Heart right ventricle (tissue), 16 donors: ENCODE results near the gene SOCS4. TPM values are rescaled to one million over a fixed set of nuclear protein-coding genes. Genes with fewer than 3 reads are reported as not detected.
"Not testable (repeated sequence)": the region's sequence is repeated elsewhere in the genome, so short reads cannot be mapped to it uniquely, and the experiment has no call there.

ENCODE experiments used
- ATAC-seq, 8 donors: fragments of 200-7000 bp; cut with Tn5 transposase; one replicate each; pipeline ENCODE4 v1.9.1; 2020; ENCODE audit warnings: mild to moderate bottlenecking in 8 of 8, moderate library complexity in 8 of 8, moderate number of reproducible peaks in 1 of 8
- DNase-seq, 2 donors: peaks; one replicate each; pipeline ENCODE4 v3.0.0-alpha.2; 2020
- H3K27ac ChIP-seq, 10 donors: fragments of 200-600 bp; sonication (generic) in 2 of 10; one replicate each; pipeline versions ENCODE4 v1.5.0 to v1.8.0; 2020 to 2022; ENCODE audit warnings: mild to moderate bottlenecking in 3 of 10
- H3K27me3 ChIP-seq, 7 donors: fragments of 200-600 bp; one replicate each; pipeline ENCODE4 v1.8.0; 2021 to 2022; ENCODE audit warnings: mild to moderate bottlenecking in 2 of 7
- H3K36me3 ChIP-seq, 9 donors: fragments of 200-600 bp; sonication (generic) in 1 of 9; one replicate each; pipeline versions ENCODE4 v1.5.0 to v1.8.0; 2020 to 2022; ENCODE audit warnings: mild to moderate bottlenecking in 2 of 9
- H3K4me1 ChIP-seq, 9 donors: fragments of 200-600 bp; sonication (generic) in 1 of 9; one replicate each; pipeline versions ENCODE4 v1.5.0 to v1.8.0; 2020 to 2022; ENCODE audit warnings: mild to moderate bottlenecking in 4 of 9
- H3K4me3 ChIP-seq, 10 donors: fragments of 200-600 bp; sonication (generic) in 2 of 10; one replicate each; pipeline versions ENCODE4 v1.5.0 to v1.8.0; 2020 to 2022; ENCODE audit warnings: mild to moderate bottlenecking in 7 of 10, moderate library complexity in 2 of 10
- H3K9me3 ChIP-seq, 11 donors: fragments of 200-600 bp in 10 of 11; sonication (generic) in 2 of 11; one replicate each; pipeline versions ENCODE4 v1.5.0 to v1.8.0; 2013 to 2022; ENCODE audit warnings: mild to moderate bottlenecking in 2 of 11, control low read depth in 1 of 11, moderate library complexity in 1 of 11
- CTCF ChIP-seq, 9 donors: fragments of 200-600 bp; sonication (generic) in 2 of 9; IDR thresholded peaks; one replicate each; pipeline versions ENCODE4 v1.5.0 to v1.8.0; 2021 to 2022; ENCODE audit warnings: antibody characterized with exemption in 9 of 9, mild to moderate bottlenecking in 5 of 9, moderate library complexity in 1 of 9
- WGBS, 2 donors: extraction: QIAGEN DNeasy Blood & Tissue Kit; methylation state at CpG; one replicate each; pipeline ENCODE4 v1.1.7; 2013; ENCODE audit warnings: inconsistent platforms in 1 of 2; 5-methylcytosine and 5-hydroxymethylcytosine counted together
- intact Hi-C, 10 donors: fragments of 100-400 bp; cut with DNase I; formaldehyde crosslinking; loops; one replicate each; pipeline versions ENCODE4 v1.11.1 to v1.14.2; 2022
- polyA plus RNA-seq, 2 donors: library from polyadenylated mRNA; stranded (reverse); fragments of 200-250 nt; gene quantifications; one replicate each; pipeline ENCODE4 v1.2.3, GENCODE V29; 2013
- total RNA-seq, 10 donors: library from RNA; stranded (reverse); fragmentation: NEBNext Ultra II Directional in 3 of 10; extraction: Animal tissue kit (Norgen Biotek cat#: 25700) in 3 of 10; gene quantifications; one replicate each; pipeline versions ENCODE4 v1.2.1 to v1.2.4, GENCODE V29; 2021 to 2023
- donor health status: Arrhythmogenic right ventricular cardiomyopathy.
- donor health status: ischemic (EF 13 %, LVEDD 7.1; RV severe dilation, severe dysfunction).
- donor health status: healthy with polysubstance abuse.
- donor health status: DM: no; HTN: yes; CAD: no.
- donor health status: DM: no; HTN: no; CAD: no.
- donor health status: ischemic (EF 25% LVEDD 6.9; RV normal size, moderate dysfunction).
- donor health status: ischemic (EF 25% LVEDD 5.7; RV mildly dilated, moderate dysfunction).
- donor health status: healthy.
- donor health status: DM: yes; HTN: yes; CAD: no.
- donor health status: Ischemic cardiomyopathy.
- donor health status: ischemic (EF 35%, LVEDD 5.7; RV mildly dilated, moderate dysfunction).
- donor health status: nonischemic (EF 11% LVEDD 7.7; RV severe dilation, severe dysfunction).
- donor health status: DM: yes; HTN: yes; CAD: no.
- donor health status: PGD.
- donor health status: ischemic (EF 29% LVEDD 5.4; RV normal size, mild dysfunction).
- donor health status: nonischemic (EF 23%, LVEDD 6.1; RV moderate dilation, normal function).

The SOCS4 gene
- total and polyA plus RNA-seq, 12 donors: 4.7 to 24.2 (median 16.0) TPM

DNA sequence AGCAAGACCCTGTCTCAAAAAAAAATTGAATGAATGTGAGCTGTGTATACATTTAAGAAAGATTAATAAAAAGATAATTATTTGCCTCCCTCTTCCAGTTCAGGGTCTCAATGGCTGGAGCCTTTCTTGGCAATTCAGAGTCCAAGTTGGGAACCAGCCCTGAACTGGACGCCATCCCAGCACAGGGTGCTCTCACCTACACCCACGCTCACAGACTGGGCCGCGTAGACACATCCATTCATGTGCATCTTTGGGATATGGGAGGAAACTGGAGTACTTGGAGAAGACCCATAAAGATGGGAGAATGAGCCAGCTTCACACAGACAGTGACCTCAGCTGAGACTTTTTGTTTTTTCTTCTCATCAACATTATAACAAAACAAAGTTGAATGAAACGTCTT is 30.9 kb downstream of the SOCS4 start:
- TF ChIP-seq CTCF (IDR thresholded peaks at IDR 0.05): no peak
- Histone ChIP-seq H3K9me3 (no peaks in the 10 kb centered on the region), H3K36me3 (peaks cover 0 to 76% (median 4%) of the 10 kb centered on the region in 9 donors), H3K4me1 (peaks cover 2 to 74% (median 53%) of the 10 kb centered on the region in 9 donors), H3K27me3 (no peaks in the 10 kb centered on the region), H3K27ac (no peak overlapping the region), H3K4me3 (no peak overlapping the region)
- no peak for DNase-seq
- no peak for ATAC-seq
- 89 to 93% methylated on average over 5 of the region's 5 CpGs for WGBS, 2 donors
- intact Hi-C loops: no loop called here

DNA sequence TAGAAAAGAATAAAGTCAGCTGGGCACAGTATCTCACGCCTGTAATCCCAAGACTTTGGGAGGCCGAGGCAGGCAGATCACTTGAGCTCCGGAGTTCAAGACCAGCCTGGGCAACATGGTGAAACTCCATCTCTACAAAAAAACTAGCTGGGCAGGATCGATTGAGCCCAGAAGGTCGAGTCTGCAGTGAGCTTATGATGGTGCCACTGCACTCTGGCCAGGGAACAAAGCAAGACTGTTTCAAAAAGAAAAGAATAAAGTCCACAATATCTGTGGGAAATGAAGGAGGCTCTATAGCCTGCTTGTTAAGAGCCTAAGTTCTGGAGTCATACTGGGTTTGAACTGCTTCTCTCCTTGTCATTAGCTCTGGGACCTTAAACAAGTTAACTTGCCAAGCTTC is 32.3 kb downstream of the SOCS4 start:
- Histone ChIP-seq H3K27me3 (no peaks in the 10 kb centered on the region), H3K9me3 (no peaks in the 10 kb centered on the region), H3K4me3 (no peak overlapping the region), H3K4me1 (peaks cover 4 to 73% (median 39%) of the 10 kb centered on the region in 9 donors), H3K27ac (no peak overlapping the region), H3K36me3 (peaks cover 0 to 79% (median 6%) of the 10 kb centered on the region in 9 donors)
- ATAC-seq (no peak), DNase-seq (no peak)
- intact Hi-C loops: no loop called here
- no peak for TF ChIP-seq CTCF (IDR thresholded peaks at IDR 0.05)
- WGBS, 2 donors: 97 to 98% methylated on average over 5 of the region's 5 CpGs

DNA sequence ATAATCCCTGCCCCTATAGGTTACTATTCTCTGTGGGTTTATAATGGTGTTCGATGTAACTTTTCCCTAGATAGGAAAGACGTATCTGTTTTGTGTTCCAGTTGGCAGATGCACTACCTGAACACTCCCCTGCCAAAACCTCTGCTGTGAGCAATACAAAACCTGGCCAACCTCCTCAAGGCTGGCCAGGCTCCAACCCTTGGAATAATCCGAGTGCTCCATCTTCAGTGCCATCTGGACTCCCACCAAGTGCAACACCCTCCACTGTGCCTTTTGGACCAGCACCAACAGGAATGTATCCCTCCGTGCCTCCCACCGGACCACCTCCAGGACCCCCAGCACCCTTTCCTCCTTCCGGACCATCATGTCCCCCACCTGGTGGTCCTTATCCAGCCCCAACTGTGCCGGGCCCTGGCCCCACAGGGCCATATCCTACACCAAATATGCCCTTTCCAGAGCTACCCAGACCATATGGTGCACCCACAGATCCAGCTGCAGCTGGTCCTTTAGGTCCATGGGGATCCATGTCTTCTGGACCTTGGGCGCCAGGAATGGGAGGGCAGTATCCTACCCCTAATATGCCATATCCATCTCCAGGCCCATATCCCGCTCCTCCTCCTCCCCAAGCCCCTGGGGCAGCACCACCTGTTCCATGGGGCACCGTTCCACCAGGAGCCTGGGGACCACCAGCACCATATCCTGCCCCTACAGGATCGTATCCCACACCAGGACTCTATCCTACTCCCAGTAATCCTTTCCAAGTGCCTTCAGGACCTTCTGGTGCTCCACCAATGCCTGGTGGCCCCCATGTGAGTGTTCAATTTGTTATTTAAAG is 35.7 kb downstream of the SOCS4 start:
- H3K9me3 ChIP-seq: no peaks in the 10 kb centered on the region
- TF ChIP-seq CTCF (IDR thresholded peaks at IDR 0.05): no peak
- peak overlapping the region in 4 of 10 donors; percentile 3 to 30 (median 24) for H3K27ac ChIP-seq
- no peak overlapping the region for H3K4me3 ChIP-seq
- peak; percentile 49 to 88 (median 82) for ATAC-seq
- WGBS, 2 donors: 61 to 67% methylated on average over 11 of the region's 11 CpGs
- intact Hi-C loops: no loop called here
- peak; percentile 27 to 57 for DNase-seq
- H3K27me3 ChIP-seq: no peaks in the 10 kb centered on the region
- H3K4me1 ChIP-seq: peaks cover 4 to 71% (median 31%) of the 10 kb centered on the region in 9 donors
- H3K36me3 ChIP-seq: peaks cover 0 to 92% (median 6%) of the 10 kb centered on the region in 9 donors

- H3K27ac ChIP-seq: peak overlapping the region in 5 of 10 donors; percentile 31 to 60 (median 45)
- H3K27me3 ChIP-seq, H3K9me3 ChIP-seq, intact Hi-C loops, DNase-seq, ATAC-seq, H3K4me3 ChIP-seq: not testable (repeated sequence)
- WGBS, 2 donors: 74 to 83% methylated on average over 2 of the region's 2 CpGs
- peaks cover 4 to 59% (median 31%) of the 10 kb centered on the region in 9 donors for H3K4me1 ChIP-seq
- peaks cover 0 to 82% (median 6%) of the 10 kb centered on the region in 9 donors for H3K36me3 ChIP-seq
Observed at GRCh38 chr14:55064896-55065295, 37.9 kb downstream of the SOCS4 start.

GRCh38 chr14:55065411-55065810 is 38.4 kb downstream of the SOCS4 start:
- intact Hi-C loops: no loop called here
- Histone ChIP-seq H3K9me3 (no peaks in the 10 kb centered on the region), H3K4me3 (no peak overlapping the region), H3K27me3 (no peaks in the 10 kb centered on the region), H3K27ac (peak overlapping the region in 6 of 10 donors; percentile 14 to 60 (median 43)), H3K36me3 (peaks cover 0 to 79% (median 6%) of the 10 kb centered on the region in 9 donors), H3K4me1 (peaks cover 4 to 60% (median 31%) of the 10 kb centered on the region in 9 donors)
- ATAC-seq (no peak), DNase-seq (no peak)
- 54 to 59% methylated on average over 2 of the region's 2 CpGs for WGBS, 2 donors
- TF ChIP-seq CTCF (IDR thresholded peaks at IDR 0.05): no peak
